H9 (cell line): ENCODE measurements around the gene PLCD3. TPM values are rescaled to one million over a fixed set of nuclear protein-coding genes. Genes with fewer than 3 reads are reported as not detected.

ENCODE experiments used
- DNase-seq: peaks from one replicate; pipeline ENCODE4 v3.0.0-alpha.2; 2017
- H2AFZ ChIP-seq: one replicate; pipeline ENCODE4 v1.6.1; 2013; ENCODE audit warnings: mild to moderate bottlenecking, low read length, control low read depth, moderate library complexity
- H2AK5ac ChIP-seq: 2 replicates; pipeline ENCODE4 v1.6.1; 2013; ENCODE audit warnings: low read length, control low read depth, mixed read lengths; ENCODE audit not compliant: insufficient read length
- H2BK120ac ChIP-seq: one replicate; pipeline ENCODE4 v1.6.1; 2013; ENCODE audit warnings: low read depth, mild to moderate bottlenecking, low read length, control low read depth, inconsistent platforms; ENCODE audit not compliant: poor library complexity, severe bottlenecking
- H2BK12ac ChIP-seq: 2 replicates; pipeline ENCODE4 v1.6.1; 2013; ENCODE audit warnings: low read length, control low read depth, mixed read lengths, low read depth; ENCODE audit not compliant: insufficient read length
- H2BK15ac ChIP-seq: 2 replicates; pipeline ENCODE4 v1.6.1; 2013; ENCODE audit warnings: low read depth, low read length, control low read depth
- H2BK20ac ChIP-seq: one replicate; pipeline ENCODE4 v1.6.1; 2013; ENCODE audit warnings: low read depth, mild to moderate bottlenecking, low read length, control low read depth, inconsistent platforms; ENCODE audit not compliant: poor library complexity, severe bottlenecking
- H2BK5ac ChIP-seq: 2 replicates; pipeline ENCODE4 v1.6.1; 2013; ENCODE audit warnings: low read length, control low read depth, mixed read lengths; ENCODE audit not compliant: insufficient read length
- H3K14ac ChIP-seq: 2 replicates; pipeline ENCODE4 v1.6.1; 2013; ENCODE audit warnings: low read length, control low read depth; ENCODE audit not compliant: insufficient read depth
- H3K18ac ChIP-seq: 2 replicates; pipeline ENCODE4 v1.6.1; 2013; ENCODE audit warnings: low read depth, mild to moderate bottlenecking, mixed read lengths, low read length, control low read depth; ENCODE audit not compliant: insufficient read length
- H3K23ac ChIP-seq: 2 replicates; pipeline ENCODE4 v1.6.1; 2013; ENCODE audit warnings: low read length, control low read depth, mixed read lengths, low read depth; ENCODE audit not compliant: insufficient read length
- H3K23me2 ChIP-seq: 2 replicates; pipeline ENCODE4 v1.6.1; 2013; ENCODE audit warnings: low read depth, mild to moderate bottlenecking, mixed read lengths, low read length, control low read depth; ENCODE audit not compliant: insufficient read length, poor library complexity, severe bottlenecking
- H3K27ac ChIP-seq: 2 replicates; pipeline ENCODE4 v1.5.1; 2013; ENCODE audit warnings: low read length, control low read depth, mixed read lengths, low read depth; ENCODE audit not compliant: insufficient read length
- H3K27me3 ChIP-seq: 2 replicates; pipeline ENCODE4 v1.6.1; 2013; ENCODE audit warnings: low read length, control low read depth, inconsistent platforms; ENCODE audit not compliant: insufficient read depth
- H3K4ac ChIP-seq: 2 replicates; pipeline ENCODE4 v1.6.1; 2013; ENCODE audit warnings: low read depth, mild to moderate bottlenecking, control low read depth, inconsistent platforms, low read length, moderate library complexity
- H3K4me1 ChIP-seq: 2 replicates; pipeline ENCODE4 v1.6.1; 2013; ENCODE audit warnings: low read length, control low read depth, inconsistent platforms; ENCODE audit not compliant: insufficient read depth
- H3K4me2 ChIP-seq: 2 replicates; pipeline ENCODE4 v1.6.1; 2013; ENCODE audit warnings: low read length, control low read depth, mixed read lengths; ENCODE audit not compliant: insufficient read length, insufficient read depth
- H3K56ac ChIP-seq: 2 replicates; pipeline ENCODE4 v1.6.1; 2013; ENCODE audit warnings: low read depth, mild to moderate bottlenecking, mixed read lengths, low read length, control low read depth; ENCODE audit not compliant: insufficient read length
- H3K79me1 ChIP-seq: 2 replicates; pipeline ENCODE4 v1.6.1; 2013; ENCODE audit warnings: low read depth, mild to moderate bottlenecking, moderate library complexity, low read length, control low read depth, inconsistent platforms; ENCODE audit not compliant: insufficient read depth, poor library complexity, severe bottlenecking
- H3K79me2 ChIP-seq: 2 replicates; pipeline ENCODE4 v1.6.1; 2013; ENCODE audit warnings: low read length, control low read depth, inconsistent platforms; ENCODE audit not compliant: insufficient read depth
- H3K9ac ChIP-seq: 2 replicates; pipeline ENCODE4 v1.6.1; 2013; ENCODE audit warnings: low read length, control low read depth, mixed read lengths; ENCODE audit not compliant: insufficient read length; ENCODE audit errors: extremely low read depth
- H3K9me3 ChIP-seq: one replicate; pipeline ENCODE4 v1.6.1; 2013; ENCODE audit warnings: low read depth, low read length, inconsistent platforms; ENCODE audit not compliant: control insufficient read depth
- H3T11ph ChIP-seq: one replicate; pipeline ENCODE4 v1.6.1; 2013; ENCODE audit warnings: mild to moderate bottlenecking, low read length, control low read depth, inconsistent platforms
- H4K20me1 ChIP-seq: one replicate; pipeline ENCODE4 v1.6.1; 2013; ENCODE audit not compliant: control insufficient read depth, insufficient read length, insufficient read depth
- H4K5ac ChIP-seq: 2 replicates; pipeline ENCODE4 v1.6.1; 2013; ENCODE audit warnings: low read depth, mild to moderate bottlenecking, mixed read lengths, low read length, control low read depth; ENCODE audit not compliant: insufficient read length
- H4K8ac ChIP-seq: replicated peaks from 2 replicates; pipeline ENCODE4 v1.6.1; 2013; ENCODE audit warnings: low read length, control low read depth, mixed read lengths, low read depth; ENCODE audit not compliant: insufficient read length
- H4K91ac ChIP-seq: 2 replicates; pipeline ENCODE4 v1.6.1; 2013; ENCODE audit warnings: low read depth, mild to moderate bottlenecking, moderate library complexity, mixed read lengths, low read length, control low read depth; ENCODE audit not compliant: insufficient read length
- H3K27ac Mint-ChIP-seq, 3 experiments: 2 replicates in 2 of 3; 3 replicates in 1 of 3; pipeline ENCODE4 v1.8.0; 2020 to 2021; ENCODE audit warnings: mixed read lengths in 3 of 3, mild to moderate bottlenecking in 1 of 3, moderate library complexity in 1 of 3
- H3K27me3 Mint-ChIP-seq: 2 replicates; pipeline ENCODE4 v1.8.0; 2021; ENCODE audit warnings: low read depth, mild to moderate bottlenecking, moderate library complexity, mixed read lengths
- H3K36me3 Mint-ChIP-seq, 3 experiments: 2 replicates in 2 of 3; 3 replicates in 1 of 3; pipeline ENCODE4 v1.8.0; 2020 to 2021; ENCODE audit warnings: low read depth in 3 of 3, mixed read lengths in 3 of 3; ENCODE audit not compliant: insufficient read depth in 1 of 3
- H3K4me1 Mint-ChIP-seq, 2 experiments: 2 replicates each; pipeline ENCODE4 v1.8.0; 2020; ENCODE audit warnings: mixed read lengths in 2 of 2
- H3K4me3 Mint-ChIP-seq, 2 experiments: 2 replicates in 1 of 2; 3 replicates in 1 of 2; pipeline ENCODE4 v1.8.0; 2020 to 2021; ENCODE audit warnings: mild to moderate bottlenecking in 2 of 2, mixed read lengths in 2 of 2, moderate library complexity in 1 of 2
- H3K9me3 Mint-ChIP-seq, 2 experiments: 2 replicates in 1 of 2; 3 replicates in 1 of 2; pipeline ENCODE4 v1.8.0; 2020; ENCODE audit warnings: mild to moderate bottlenecking in 2 of 2, mixed read lengths in 2 of 2, moderate library complexity in 1 of 2
- CTCF ChIP-seq: fragments of 200-600 bp; sonication (generic); conservative IDR thresholded peaks from 3 replicates; pipeline ENCODE4 v1.8.0; 2021; ENCODE audit warnings: antibody characterized with exemption, mild to moderate bottlenecking
- whole genome bisulfite sequencing: extraction: QIAGEN DNeasy Blood & Tissue Kit; methylation state at CpG from one replicate; pipeline ENCODE4 v1.1.7; 2013; ENCODE audit warnings: missing lambda C conversion rate, low lambda C conversion rate, mixed read lengths; ENCODE audit not compliant: insufficient read length; ENCODE audit errors: extremely low coverage; 5-methylcytosine and 5-hydroxymethylcytosine counted together
- total RNA-seq: library from RNA; stranded (reverse); gene quantifications from 2 replicates; pipeline ENCODE4 v1.2.1, GENCODE V29; 2021

PLCD3 gene
- total RNA-seq, 1 experiment from 2014 or later, result 41.6 TPM

- Histone ChIP-seq H2BK5ac (no peak overlapping the region), H3K56ac (peak overlapping the region; percentile 5), H3K14ac (peak overlapping the region; percentile 99), H2BK15ac (peak overlapping the region; percentile 82; the same call in 1 of the 2 replicates), H3K4me1 (peaks cover 2% of the 10 kb centered on the region; the same call in 1 of the 2 replicates), H2BK12ac (no peak overlapping the region), H3K79me1 (peaks cover 4% of the 10 kb centered on the region), H2AFZ (peak overlapping the region; percentile 92), H2AK5ac (no peak overlapping the region), H3K18ac (peak overlapping the region; percentile 98), H3K4ac (no peak overlapping the region), H2BK120ac (peak overlapping the region; percentile 74), H3K4me2 (peak overlapping the region; percentile 46), H3K27ac (peak overlapping the region; percentile 92), H3K27me3 (no peaks in the 10 kb centered on the region), H4K8ac (no peak overlapping the region), H3K23ac (no peak overlapping the region), H3K9me3 (no peaks in the 10 kb centered on the region), H3K79me2 (no peaks in the 10 kb centered on the region; the same call in 1 of the 2 replicates), H4K20me1 (no peaks in the 10 kb centered on the region), H3T11ph (peak overlapping the region; percentile 61), H3K23me2 (peaks cover 22% of the 10 kb centered on the region), H4K91ac (no peak overlapping the region), H2BK20ac (no peak overlapping the region), H3K9ac (peak overlapping the region; percentile 93), H4K5ac (peak overlapping the region; percentile 94)
- H3K27me3 Mint-ChIP-seq, result peaks cover 2% of the 10 kb centered on the region
- no CpG with 5 or more reads among the region's 29 CpGs for WGBS
- no peak for TF ChIP-seq CTCF
- H3K27ac Mint-ChIP-seq, result peak overlapping the region; percentile 99 to 100 (median 100)
- H3K4me1 Mint-ChIP-seq, result peaks cover 41 to 49% of the 10 kb centered on the region in 2 experiments
- DNase-seq, result peak; percentile 24
- peak overlapping the region; percentile 98 to 99 for H3K4me3 Mint-ChIP-seq
- peaks cover 0 to 5% (median 3%) of the 10 kb centered on the region in 3 experiments; a peak in 2 of 7 replicates for H3K36me3 Mint-ChIP-seq
- H3K9me3 Mint-ChIP-seq, result no peaks in the 10 kb centered on the region; a peak in 1 of 5 replicates
Observed at GRCh38 chr17:45146890-45147580, 14.7 kb upstream of the PLCD3 start.
